Common myeloid progenitor, CD34-positive (primary cell): Measurements from ENCODE around the gene ABTB2.

Experiments used
- CTCF ChIA-PET: fragments of 350-600 bp; sonication (Branson Sonifier 250); formaldehyde crosslinking; loops from one replicate; lab custom pipeline; 2021; ENCODE audit warnings: antibody characterized with exemption; lab: Charles Lee
- POLR2A ChIA-PET: fragments of 350-600 bp; sonication (Branson Sonifier 250); formaldehyde crosslinking; loops from one replicate; lab custom pipeline; 2021; ENCODE audit warnings: antibody characterized with exemption; lab: Charles Lee
- DNase-seq, 3 donors: peaks; one replicate each; pipeline versions ENCODE4 v3.0.0 to v3.0.0-alpha.2; 2013
- H3K27ac ChIP-seq, 2 experiments: 1 replicate in 1 of 2; 2 replicates in 1 of 2; pipeline ENCODE4 v1.7.0; 2013; ENCODE audit warnings: inconsistent platforms in 2 of 2, low read length in 2 of 2, mild to moderate bottlenecking in 2 of 2, low read depth in 1 of 2, moderate library complexity in 1 of 2; ENCODE audit not compliant: severe bottlenecking in 2 of 2, insufficient read depth in 1 of 2, poor library complexity in 1 of 2
- H3K27me3 ChIP-seq, 5 experiments: replicated peaks in 2 of 5; 1 replicate in 3 of 5; 2 replicates in 2 of 5; pipeline versions ENCODE4 v1.6.1 to v1.7.0; 2013; ENCODE audit warnings: low read length in 4 of 5, mild to moderate bottlenecking in 2 of 5, moderate library complexity in 2 of 5, inconsistent platforms in 1 of 5; ENCODE audit not compliant: insufficient read depth in 5 of 5, control insufficient read depth in 4 of 5
- H3K36me3 ChIP-seq, 4 experiments: 1 replicate in 2 of 4; 2 replicates in 2 of 4; pipeline versions ENCODE4 v1.6.1 to v1.7.0; 2013; ENCODE audit warnings: low read length in 3 of 4, control low read depth in 1 of 4, mild to moderate bottlenecking in 1 of 4; ENCODE audit not compliant: control insufficient read depth in 4 of 4, insufficient read depth in 4 of 4
- H3K4me1 ChIP-seq, 4 experiments: 1 replicate in 3 of 4; 2 replicates in 1 of 4; pipeline versions ENCODE4 v1.6.1 to v1.7.1; 2013; ENCODE audit warnings: low read length in 3 of 4, mild to moderate bottlenecking in 3 of 4, control low read depth in 1 of 4, inconsistent platforms in 1 of 4, moderate library complexity in 1 of 4; ENCODE audit not compliant: control insufficient read depth in 4 of 4, insufficient read depth in 4 of 4; ENCODE audit errors: control extremely low read depth in 1 of 4
- H3K4me3 ChIP-seq, 7 experiments: 1 replicate in 4 of 7; 2 replicates in 3 of 7; pipeline versions ENCODE4 v1.5.1 to v1.7.0; 2013; ENCODE audit warnings: mild to moderate bottlenecking in 7 of 7, low read length in 6 of 7, moderate library complexity in 6 of 7, inconsistent platforms in 2 of 7, low read depth in 2 of 7, control low read depth in 1 of 7; ENCODE audit not compliant: insufficient read depth in 4 of 7, control insufficient read depth in 1 of 7; ENCODE audit errors: extremely low read depth in 1 of 7
- H3K9me3 ChIP-seq, 5 experiments: 1 replicate in 4 of 5; 2 replicates in 1 of 5; pipeline versions ENCODE4 v1.6.1 to v1.7.1; 2013; ENCODE audit warnings: low read length in 4 of 5, mild to moderate bottlenecking in 2 of 5, inconsistent platforms in 1 of 5, low read depth in 1 of 5, moderate library complexity in 1 of 5; ENCODE audit not compliant: control insufficient read depth in 4 of 5, insufficient read depth in 2 of 5; ENCODE audit errors: control extremely low read depth in 1 of 5
- WGBS: methylation state at CpG from one replicate; pipeline ENCODE4 v1.1.5; 2013; ENCODE audit not compliant: insufficient coverage; 5-methylcytosine and 5-hydroxymethylcytosine counted together

The ABTB2 gene

DNA sequence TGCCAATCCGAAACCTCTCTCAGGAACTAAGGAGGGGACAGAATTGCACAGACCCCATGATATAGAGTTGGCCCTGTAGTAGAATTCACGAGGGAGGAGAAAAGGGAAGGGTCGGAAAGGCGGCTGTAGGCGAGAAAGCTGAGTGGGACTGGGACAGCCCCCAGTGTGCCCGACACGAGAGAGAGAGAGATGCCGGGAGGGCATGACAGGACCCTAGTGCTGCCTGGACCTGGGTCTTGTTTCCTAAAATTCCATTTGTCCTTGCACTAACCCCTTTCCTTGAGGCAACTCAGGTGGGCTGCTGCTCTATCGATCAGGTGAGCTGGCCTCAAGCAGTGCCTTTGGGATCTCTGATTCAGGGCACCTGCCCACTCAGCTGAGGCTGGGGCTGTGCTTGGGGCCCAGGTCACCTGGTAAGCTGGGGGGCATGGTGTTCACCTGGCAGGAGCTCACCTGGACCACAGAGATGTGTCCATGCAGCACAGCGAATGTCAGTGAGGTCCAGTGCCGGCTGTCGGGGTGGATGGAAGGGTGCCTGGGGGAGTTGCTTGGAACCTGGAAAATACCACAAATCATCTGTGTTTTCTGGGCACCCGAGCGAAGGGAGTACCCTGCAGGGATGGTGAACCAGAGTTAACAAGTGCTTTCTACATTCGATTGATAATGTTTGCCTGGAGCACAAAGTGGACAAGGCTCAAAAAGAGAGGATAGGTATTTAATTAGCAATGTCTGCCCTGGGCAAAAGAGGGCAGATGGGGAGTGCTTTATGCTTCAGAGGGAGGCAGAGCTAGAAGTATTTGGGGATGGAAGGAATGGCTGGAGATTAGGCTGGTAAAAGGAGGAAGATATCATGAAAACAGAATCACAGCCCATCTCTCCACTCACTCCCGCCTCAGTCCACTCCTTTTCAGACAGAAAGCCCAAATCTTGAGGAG lies 190.7 kb downstream of the ABTB2 start:
- Histone ChIP-seq H3K4me3 (no peak overlapping the region), H3K9me3 (no peaks in the 10 kb centered on the region), H3K4me1 (no peaks in the 10 kb centered on the region), H3K36me3 (peaks cover 0 to 13% (median 0%) of the 10 kb centered on the region in 4 experiments), H3K27me3 (no peaks in the 10 kb centered on the region), H3K27ac (no peak overlapping the region)
- POLR2A ChIA-PET: no interaction called here
- CTCF ChIA-PET: interaction anchor here (0.5 to 1.7 kb wide), 3 partner anchors 10 to 200 kb away, joined by 3 to 7 read pairs (median 4); no protein-coding TSS in a partner anchor
- 98% methylated on average over 16 of the region's 16 CpGs for WGBS
- DNase-seq: no peak

DNA sequence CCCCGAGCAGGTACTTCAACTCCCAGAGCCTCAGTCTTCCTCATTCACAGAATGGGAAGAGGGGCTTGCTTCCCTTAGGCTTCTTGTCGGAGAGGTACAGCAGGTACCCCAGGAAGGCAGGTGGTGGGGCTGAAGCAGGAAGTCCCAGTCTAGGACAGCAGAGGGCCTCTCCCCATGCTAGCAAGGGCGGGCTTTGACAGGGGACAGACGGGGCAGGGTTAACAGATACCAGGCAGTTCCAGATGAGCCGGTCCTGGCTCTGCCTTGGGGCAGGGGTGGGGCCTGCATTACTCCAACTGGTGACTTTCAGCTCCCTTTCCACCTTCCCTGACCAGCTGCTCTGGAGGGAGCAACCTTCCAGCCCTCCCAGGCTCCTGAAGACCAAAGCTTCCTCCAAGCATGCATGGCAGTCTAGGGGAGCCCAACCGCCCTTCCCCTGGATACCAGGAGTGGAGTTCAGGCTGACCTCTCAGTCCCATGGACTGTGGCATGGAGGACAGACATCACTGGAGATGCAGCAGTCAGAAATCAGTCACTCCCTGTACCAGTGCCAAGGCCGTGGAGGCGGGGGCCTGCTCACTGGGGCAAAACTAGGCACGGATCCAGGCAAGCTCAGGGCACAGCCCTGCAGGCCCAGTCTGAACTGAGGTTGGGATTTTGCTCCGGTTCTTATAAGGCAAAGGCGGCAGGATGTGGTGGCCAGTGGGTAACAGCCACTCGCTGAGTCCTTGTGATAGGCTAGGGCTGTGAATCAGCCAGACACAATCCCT lies 191.8 kb downstream of the ABTB2 start:
- DNase-seq: no peak
- CTCF ChIA-PET: interaction anchor here (0.5 to 2.6 kb wide), 3 partner anchors 8 to 202 kb away, joined by 4 to 11 read pairs (median 7); no protein-coding TSS in a partner anchor
- POLR2A ChIA-PET: interaction anchor here (0.6 kb wide), 1 partner anchor 34 kb away, joined by 6 read pairs; no protein-coding TSS in a partner anchor
- H3K9me3 ChIP-seq: no peaks in the 10 kb centered on the region
- no peak overlapping the region for H3K27ac ChIP-seq
- H3K4me1 ChIP-seq: no peaks in the 10 kb centered on the region
- H3K36me3 ChIP-seq: peaks cover 0 to 15% (median 0%) of the 10 kb centered on the region in 4 experiments
- no peak overlapping the region for H3K4me3 ChIP-seq
- WGBS: 98% methylated on average over 10 of the region's 12 CpGs
- H3K27me3 ChIP-seq: no peaks in the 10 kb centered on the region

DNA sequence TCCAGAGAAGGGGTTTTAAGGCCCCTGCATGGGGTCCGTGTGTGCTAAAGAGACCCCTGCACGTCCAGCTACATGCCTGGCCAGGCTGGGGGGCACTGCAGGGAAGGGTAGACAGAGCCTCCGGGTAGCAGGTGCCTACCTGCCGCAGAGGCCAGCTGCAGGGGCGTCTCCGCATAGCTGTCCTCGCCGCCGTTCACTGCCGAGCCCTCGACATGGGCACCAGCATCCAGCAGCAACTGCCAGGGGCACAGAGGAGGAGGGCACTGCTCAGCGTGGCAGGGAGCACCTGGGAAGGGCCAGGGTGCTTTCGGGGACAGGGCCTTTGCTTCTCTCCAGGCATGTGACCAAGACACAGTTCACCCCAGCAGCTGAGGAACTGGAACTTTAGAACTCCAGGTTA lies 192.7 kb downstream of the ABTB2 start:
- POLR2A ChIA-PET: no interaction called here
- Histone ChIP-seq H3K27me3 (no peaks in the 10 kb centered on the region), H3K27ac (no peak overlapping the region), H3K36me3 (peaks cover 0 to 14% (median 0%) of the 10 kb centered on the region in 4 experiments), H3K9me3 (no peaks in the 10 kb centered on the region), H3K4me3 (no peak overlapping the region), H3K4me1 (no peaks in the 10 kb centered on the region)
- no peak for DNase-seq
- CTCF ChIA-PET: interaction anchor here (1.6 to 2.6 kb wide), 2 partner anchors 9 to 10 kb away, joined by 3 to 11 read pairs; no protein-coding TSS in a partner anchor
- 97% methylated on average over 12 of the region's 13 CpGs for WGBS

DNA sequence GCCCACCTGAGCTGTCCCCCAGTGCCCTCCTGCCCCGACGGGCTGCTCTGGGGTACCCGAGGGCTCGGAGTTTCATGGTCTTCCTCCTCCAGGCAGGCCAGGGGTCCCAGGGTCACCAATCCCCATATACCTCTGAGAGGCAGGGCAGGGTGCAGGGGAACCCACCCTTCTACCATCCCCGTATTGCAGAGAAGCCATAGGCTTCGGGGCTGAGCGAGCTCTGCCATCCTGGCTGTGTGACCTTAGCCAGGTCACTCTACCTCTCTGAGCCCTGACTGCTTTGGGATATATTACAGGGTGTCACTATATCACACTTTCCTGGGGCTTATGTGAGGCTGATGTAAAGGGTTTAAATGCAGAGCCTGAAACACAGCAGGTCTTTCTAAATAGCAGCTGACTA lies 195.0 kb downstream of the ABTB2 start:
- WGBS: 89% methylated on average over 3 of the region's 7 CpGs

DNA sequence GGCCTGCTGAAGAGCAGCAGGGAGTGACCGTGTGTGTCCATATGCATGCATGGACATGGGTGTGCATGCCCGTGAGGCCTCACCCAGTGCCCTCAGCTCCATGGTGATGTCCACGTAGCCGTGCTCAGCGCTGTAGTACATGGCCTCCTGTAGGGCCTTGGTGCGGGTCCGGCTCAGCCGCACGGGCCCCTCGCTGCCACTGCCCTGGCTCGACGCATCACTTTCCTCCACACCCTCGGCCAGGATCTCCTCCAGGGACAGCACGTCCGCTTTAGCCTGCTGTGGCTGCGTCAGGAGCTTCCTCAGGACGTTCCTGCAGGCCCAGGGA lies 195.4 kb downstream of the ABTB2 start:
- 97% methylated on average over 16 of the region's 17 CpGs for WGBS
- Histone ChIP-seq H3K27me3 (no peaks in the 10 kb centered on the region), H3K9me3 (no peaks in the 10 kb centered on the region), H3K36me3 (peaks cover 0 to 37% (median 2%) of the 10 kb centered on the region in 4 experiments), H3K4me3 (no peak overlapping the region), H3K27ac (no peak overlapping the region), H3K4me1 (peaks cover 0 to 9% (median 7%) of the 10 kb centered on the region in 4 experiments)
- DNase-seq: no peak
- POLR2A ChIA-PET: no interaction called here
- CTCF ChIA-PET: interaction anchor here (0.8 kb wide), 1 partner anchor 12 kb away, joined by 3 read pairs; no protein-coding TSS in a partner anchor

More for the DNA sequence above, 195.0 kb downstream of the ABTB2 start:
- Histone ChIP-seq H3K36me3 (peaks cover 0 to 33% (median 0%) of the 10 kb centered on the region in 4 experiments), H3K4me3 (no peak overlapping the region), H3K27ac (no peak overlapping the region), H3K4me1 (peaks cover 0 to 9% (median 7%) of the 10 kb centered on the region in 4 experiments), H3K9me3 (no peaks in the 10 kb centered on the region), H3K27me3 (no peaks in the 10 kb centered on the region)
- no peak for DNase-seq
- ChIA-PET CTCF (interaction anchor here (0.8 kb wide), 1 partner anchor 12 kb away, joined by 3 read pairs; no protein-coding TSS in a partner anchor), POLR2A (no interaction called here)

DNA sequence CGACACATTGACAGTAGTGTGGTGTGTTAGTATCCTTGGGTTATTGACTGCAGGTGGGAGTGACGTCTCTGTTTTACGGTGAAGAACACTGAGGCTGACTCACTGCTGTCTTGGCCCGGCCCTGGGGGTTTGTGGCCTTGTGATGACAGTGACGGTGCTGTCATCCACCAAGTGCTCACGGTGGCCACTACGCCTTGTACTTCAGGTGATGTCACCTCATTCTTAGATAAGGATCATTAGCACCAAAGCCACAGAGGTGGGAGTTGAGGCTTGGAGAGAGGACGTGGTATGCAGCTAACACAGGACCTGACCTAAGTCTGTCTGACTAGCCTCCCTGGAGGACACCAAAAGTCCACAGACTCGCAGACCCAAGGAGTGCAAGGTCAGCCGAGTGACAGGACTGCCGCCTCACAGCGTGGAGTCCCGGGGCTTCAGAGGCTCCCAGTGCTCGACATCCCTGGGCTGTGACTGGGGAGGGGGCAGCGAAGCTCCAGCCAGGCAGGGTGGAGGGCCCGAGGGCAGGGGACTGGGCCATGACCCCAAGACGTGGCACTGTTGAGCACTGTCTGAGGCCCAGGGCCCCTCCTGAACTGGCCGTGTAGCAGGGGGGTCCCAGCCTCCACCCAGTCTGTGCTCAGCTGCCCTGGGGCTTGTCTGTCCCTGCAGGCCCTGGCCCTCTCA lies 195.9 kb downstream of the ABTB2 start:
- Histone ChIP-seq H3K9me3 (no peaks in the 10 kb centered on the region), H3K4me1 (peaks cover 0 to 9% (median 7%) of the 10 kb centered on the region in 4 experiments), H3K27ac (no peak overlapping the region), H3K27me3 (no peaks in the 10 kb centered on the region), H3K4me3 (no peak overlapping the region), H3K36me3 (peaks cover 0 to 37% (median 2%) of the 10 kb centered on the region in 4 experiments)
- POLR2A ChIA-PET: no interaction called here
- 91% methylated on average over 13 of the region's 18 CpGs for WGBS
- DNase-seq: no peak
- CTCF ChIA-PET: interaction anchor here (0.8 to 1.0 kb wide), 2 partner anchors 13 to 330 kb away, joined by 3 read pairs; no protein-coding TSS in a partner anchor
